OCI-LY3 (cell line): ENCODE measurements around the gene INAFM1.

Experiments used
- H2AFZ ChIP-seq: fragments of 200-600, 300-600 bp; shearing (Covaris generic); 2 replicates; pipeline ENCODE4 v1.6.0; 2014; ENCODE audit warnings: antibody characterized with exemption, low read depth, low read length
- H3K27ac ChIP-seq: fragments of 200-600, 300-600 bp; sonication (generic); 2 replicates; pipeline ENCODE4 v1.5.1; 2014; ENCODE audit warnings: mild to moderate bottlenecking, low read length, moderate library complexity, mixed read lengths
- H3K27me3 ChIP-seq: fragments of 200-600, 300-600 bp; sonication (generic); 2 replicates; pipeline ENCODE4 v1.6.1; 2014; ENCODE audit warnings: low read depth, low read length, mixed read lengths
- H3K36me3 ChIP-seq: fragments of 200-600, 300-600 bp; sonication (generic); replicated peaks from 2 replicates; pipeline ENCODE3; 2014; ENCODE audit warnings: low read depth, low read length, mixed read lengths
- H3K4me1 ChIP-seq: fragments of 300-600, 200-600 bp; sonication (generic); 2 replicates; pipeline ENCODE4 v1.6.1; 2014; ENCODE audit warnings: low read length, mixed read lengths
- H3K4me2 ChIP-seq: fragments of 200-600, 300-600 bp; sonication (generic); 2 replicates; pipeline ENCODE4 v1.6.1; 2014; ENCODE audit warnings: low read length, mixed read lengths
- H3K4me3 ChIP-seq: fragments of 300-600, 200-600 bp; sonication (generic); 2 replicates; pipeline ENCODE4 v1.5.1; 2014; ENCODE audit warnings: antibody characterized with exemption, mild to moderate bottlenecking, low read length, moderate library complexity
- H3K79me2 ChIP-seq: fragments of 300-600, 200-600 bp; shearing (Covaris generic); 2 replicates; pipeline ENCODE4 v1.6.1; 2014; ENCODE audit warnings: mild to moderate bottlenecking, low read length, mixed read lengths
- H3K9ac ChIP-seq: fragments of 300-600, 200-600 bp; shearing (Covaris generic); 2 replicates; pipeline ENCODE4 v1.6.0; 2014; ENCODE audit warnings: mild to moderate bottlenecking, low read length, moderate library complexity
- H3K9me3 ChIP-seq: fragments of 200-600, 300-600 bp; shearing (Covaris generic); 2 replicates; pipeline ENCODE4 v1.6.1; 2014; ENCODE audit warnings: low read length, mixed read lengths; ENCODE audit not compliant: insufficient read depth
- H4K20me1 ChIP-seq: fragments of 200-600, 300-600 bp; sonication (generic); 2 replicates; pipeline ENCODE4 v1.6.1; 2016; ENCODE audit warnings: low read length, mixed read lengths; ENCODE audit not compliant: insufficient read depth
- EZH2phosphoT487 ChIP-seq: fragments of 200-600 bp; shearing (Covaris generic); IDR thresholded peaks from 2 replicates; pipeline ENCODE4 v1.6.1; 2018; ENCODE audit warnings: antibody characterized with exemption, mixed run types, low read depth
- TF ChIP-seq, protein P1 (sequence below): fragments of 200-600, 300-600 bp; sonication (generic); IDR thresholded peaks from 2 replicates; pipeline ENCODE4 v1.5.1; 2014; ENCODE audit warnings: antibody characterized with exemption, low read length, low read depth

INAFM1 gene

DNA sequence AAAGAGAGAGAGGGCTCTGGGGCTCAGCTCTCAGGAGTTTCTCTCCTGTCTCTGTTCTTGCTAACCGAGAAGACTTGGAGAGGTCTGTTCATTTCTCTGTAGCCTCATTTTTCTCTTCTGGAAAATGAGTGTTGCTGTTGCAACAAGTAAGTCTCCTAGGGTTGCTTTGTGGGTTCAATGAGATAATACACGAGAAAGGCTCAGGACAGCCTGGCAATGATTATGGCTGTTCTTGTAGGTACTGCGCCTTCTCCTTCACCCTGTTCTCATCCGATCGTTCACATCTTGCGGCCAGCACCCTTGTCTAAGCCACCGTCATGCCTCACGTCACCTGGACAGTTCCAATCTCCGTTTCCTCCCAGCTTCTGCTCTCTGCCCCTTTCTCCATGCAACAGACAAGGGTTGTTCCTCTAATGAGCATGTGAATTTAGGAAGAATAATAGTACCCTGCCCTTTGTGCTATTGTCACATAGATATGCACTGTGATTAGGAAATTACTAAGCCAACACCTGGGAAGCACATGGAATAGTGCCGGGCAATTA lies 39.1 kb downstream of the INAFM1 start:
- no peaks in the 10 kb centered on the region for H4K20me1 ChIP-seq
- no peaks in the 10 kb centered on the region for H3K79me2 ChIP-seq
- H3K4me3 ChIP-seq: no peak overlapping the region
- H3K9me3 ChIP-seq: no peaks in the 10 kb centered on the region
- no peak overlapping the region for H3K9ac ChIP-seq
- no peak for TF ChIP-seq EZH2phosphoT487
- TF ChIP-seq, protein P1, sequence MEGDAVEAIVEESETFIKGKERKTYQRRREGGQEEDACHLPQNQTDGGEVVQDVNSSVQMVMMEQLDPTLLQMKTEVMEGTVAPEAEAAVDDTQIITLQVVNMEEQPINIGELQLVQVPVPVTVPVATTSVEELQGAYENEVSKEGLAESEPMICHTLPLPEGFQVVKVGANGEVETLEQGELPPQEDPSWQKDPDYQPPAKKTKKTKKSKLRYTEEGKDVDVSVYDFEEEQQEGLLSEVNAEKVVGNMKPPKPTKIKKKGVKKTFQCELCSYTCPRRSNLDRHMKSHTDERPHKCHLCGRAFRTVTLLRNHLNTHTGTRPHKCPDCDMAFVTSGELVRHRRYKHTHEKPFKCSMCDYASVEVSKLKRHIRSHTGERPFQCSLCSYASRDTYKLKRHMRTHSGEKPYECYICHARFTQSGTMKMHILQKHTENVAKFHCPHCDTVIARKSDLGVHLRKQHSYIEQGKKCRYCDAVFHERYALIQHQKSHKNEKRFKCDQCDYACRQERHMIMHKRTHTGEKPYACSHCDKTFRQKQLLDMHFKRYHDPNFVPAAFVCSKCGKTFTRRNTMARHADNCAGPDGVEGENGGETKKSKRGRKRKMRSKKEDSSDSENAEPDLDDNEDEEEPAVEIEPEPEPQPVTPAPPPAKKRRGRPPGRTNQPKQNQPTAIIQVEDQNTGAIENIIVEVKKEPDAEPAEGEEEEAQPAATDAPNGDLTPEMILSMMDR: no peak
- no peaks in the 10 kb centered on the region for H3K36me3 ChIP-seq
- H3K27me3 ChIP-seq: peaks cover 19% of the 10 kb centered on the region
- no peaks in the 10 kb centered on the region for H3K4me1 ChIP-seq
- H3K27ac ChIP-seq: no peak overlapping the region
- no peak overlapping the region for H2AFZ ChIP-seq
- H3K4me2 ChIP-seq: no peak overlapping the region

DNA sequence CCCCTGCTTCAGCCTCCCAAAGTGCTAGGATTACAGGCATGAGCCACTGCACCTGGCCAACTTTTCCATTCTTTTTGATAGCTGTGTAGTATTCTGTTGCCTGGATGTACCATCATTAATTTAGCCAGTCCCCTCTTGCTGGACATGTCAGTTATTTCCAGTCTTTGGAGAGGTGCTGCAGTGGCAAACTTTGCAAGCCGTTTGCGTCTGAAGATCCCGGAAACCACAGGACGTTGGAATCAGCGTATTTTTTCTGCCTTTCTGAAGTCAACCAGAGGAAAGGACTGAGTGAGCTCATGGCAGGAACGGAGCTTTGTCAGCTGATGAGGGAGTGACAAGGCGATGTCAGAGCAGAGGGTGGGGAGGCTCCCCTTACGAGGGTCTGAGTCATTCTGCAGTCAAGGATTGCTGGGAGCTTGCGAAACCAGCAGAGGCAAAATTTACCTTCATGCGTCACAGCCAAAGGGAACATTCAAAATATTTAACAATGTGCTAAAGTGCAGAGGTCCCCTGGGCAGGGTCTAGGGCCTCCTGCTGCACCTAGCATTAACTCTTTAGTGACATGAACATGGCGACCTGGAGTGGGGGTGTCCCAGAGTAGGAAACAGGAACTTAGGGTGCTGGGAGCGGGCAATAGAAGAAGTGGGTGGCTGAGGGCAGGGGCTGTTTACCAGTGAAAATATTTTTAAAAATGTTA lies 40.6 kb downstream of the INAFM1 start:
- Histone ChIP-seq H3K79me2 (no peaks in the 10 kb centered on the region), H3K9ac (no peak overlapping the region), H3K27me3 (peaks cover 11% of the 10 kb centered on the region), H3K4me3 (no peak overlapping the region), H3K36me3 (no peaks in the 10 kb centered on the region), H2AFZ (no peak overlapping the region), H4K20me1 (no peaks in the 10 kb centered on the region), H3K9me3 (no peaks in the 10 kb centered on the region), H3K4me1 (no peaks in the 10 kb centered on the region), H3K27ac (no peak overlapping the region), H3K4me2 (no peak overlapping the region)
- TF ChIP-seq, protein P1: no peak
- no peak for TF ChIP-seq EZH2phosphoT487

DNA sequence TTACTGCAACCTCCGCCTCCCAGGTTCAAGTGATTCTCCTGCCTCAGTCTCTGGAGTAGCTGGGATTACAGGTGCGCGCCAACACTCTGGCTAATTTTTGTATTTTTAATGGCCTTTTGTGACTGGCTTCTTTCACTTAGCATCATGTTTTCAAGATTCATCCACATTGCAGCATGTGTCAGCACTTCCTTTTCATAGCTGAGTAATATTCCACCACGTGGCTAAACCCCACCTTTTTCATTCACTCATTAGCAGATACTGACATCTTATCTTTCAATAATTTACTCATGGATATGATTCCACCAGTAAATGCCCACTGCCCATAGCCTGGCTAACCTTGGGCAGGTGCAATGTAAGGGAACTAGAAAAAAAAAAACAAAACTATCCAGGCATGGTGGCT lies 41.8 kb downstream of the INAFM1 start:
- Histone ChIP-seq H3K4me2 (no peak overlapping the region), H3K36me3 (no peaks in the 10 kb centered on the region), H3K27me3 (peaks cover 11% of the 10 kb centered on the region), H4K20me1 (no peaks in the 10 kb centered on the region), H3K4me3 (no peak overlapping the region), H2AFZ (no peak overlapping the region), H3K9ac (no peak overlapping the region), H3K9me3 (no peaks in the 10 kb centered on the region), H3K4me1 (no peaks in the 10 kb centered on the region), H3K79me2 (no peaks in the 10 kb centered on the region), H3K27ac (no peak overlapping the region)
- no peak for TF ChIP-seq EZH2phosphoT487
- TF ChIP-seq, protein P1: no peak

DNA sequence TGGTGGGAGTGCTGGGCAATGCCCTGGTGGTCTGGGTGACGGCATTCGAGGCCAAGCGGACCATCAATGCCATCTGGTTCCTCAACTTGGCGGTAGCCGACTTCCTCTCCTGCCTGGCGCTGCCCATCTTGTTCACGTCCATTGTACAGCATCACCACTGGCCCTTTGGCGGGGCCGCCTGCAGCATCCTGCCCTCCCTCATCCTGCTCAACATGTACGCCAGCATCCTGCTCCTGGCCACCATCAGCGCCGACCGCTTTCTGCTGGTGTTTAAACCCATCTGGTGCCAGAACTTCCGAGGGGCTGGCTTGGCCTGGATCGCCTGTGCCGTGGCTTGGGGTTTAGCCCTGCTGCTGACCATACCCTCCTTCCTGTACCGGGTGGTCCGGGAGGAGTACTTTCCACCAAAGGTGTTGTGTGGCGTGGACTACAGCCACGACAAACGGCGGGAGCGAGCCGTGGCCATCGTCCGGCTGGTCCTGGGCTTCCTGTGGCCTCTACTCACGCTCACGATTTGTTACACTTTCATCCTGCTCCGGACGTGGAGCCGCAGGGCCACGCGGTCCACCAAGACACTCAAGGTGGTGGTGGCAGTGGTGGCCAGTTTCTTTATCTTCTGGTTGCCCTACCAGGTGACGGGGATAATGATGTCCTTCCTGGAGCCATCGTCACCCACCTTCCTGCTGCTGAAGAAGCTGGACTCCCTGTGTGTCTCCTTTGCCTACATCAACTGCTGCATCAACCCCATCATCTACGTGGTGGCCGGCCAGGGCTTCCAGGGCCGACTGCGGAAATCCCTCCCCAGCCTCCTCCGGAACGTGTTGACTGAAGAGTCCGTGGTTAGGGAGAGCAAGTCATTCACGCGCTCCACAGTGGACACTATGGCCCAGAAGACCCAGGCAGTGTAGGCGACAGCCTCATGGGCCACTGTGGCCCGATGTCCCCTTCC lies 45.5 kb downstream of the INAFM1 start:
- H3K36me3 ChIP-seq: no peaks in the 10 kb centered on the region
- no peak overlapping the region for H3K4me2 ChIP-seq
- peaks cover 8% of the 10 kb centered on the region; the same call in 1 of the 2 replicates for H3K4me1 ChIP-seq
- no peaks in the 10 kb centered on the region for H3K79me2 ChIP-seq
- no peak overlapping the region for H3K9ac ChIP-seq
- TF ChIP-seq EZH2phosphoT487: no peak
- TF ChIP-seq, protein P1: no peak
- no peak overlapping the region for H2AFZ ChIP-seq
- no peak overlapping the region for H3K4me3 ChIP-seq
- no peak overlapping the region for H3K27ac ChIP-seq
- H4K20me1 ChIP-seq: no peaks in the 10 kb centered on the region
- no peaks in the 10 kb centered on the region for H3K9me3 ChIP-seq
- peaks cover 8% of the 10 kb centered on the region for H3K27me3 ChIP-seq
